Duodenal mucosa (tissue), 2 donors: ENCODE results near the gene SSBP3.

Source experiments
- H3K27ac ChIP-seq: one replicate; pipeline ENCODE4 v1.7.0; 2013; ENCODE audit warnings: low read depth, low read length
- H3K27me3 ChIP-seq, 2 donors: one replicate each; pipeline ENCODE4 v1.7.0; 2013; ENCODE audit warnings: low read length in 2 of 2, control low read depth in 1 of 2; ENCODE audit not compliant: insufficient read depth in 2 of 2, control insufficient read depth in 1 of 2
- H3K36me3 ChIP-seq, 2 donors: one replicate each; pipeline ENCODE4 v1.7.0; 2013; ENCODE audit warnings: low read length in 2 of 2, control low read depth in 1 of 2; ENCODE audit not compliant: insufficient read depth in 2 of 2, control insufficient read depth in 1 of 2
- H3K4me1 ChIP-seq, 2 donors: one replicate each; pipeline ENCODE4 v1.7.0; 2013; ENCODE audit warnings: low read length in 2 of 2, control low read depth in 1 of 2; ENCODE audit not compliant: insufficient read depth in 2 of 2, control insufficient read depth in 1 of 2
- H3K4me3 ChIP-seq, 2 donors: one replicate each; pipeline ENCODE4 v1.7.0; 2013; ENCODE audit warnings: low read length in 2 of 2, low read depth in 1 of 2
- H3K9ac ChIP-seq, 2 donors: one replicate each; pipeline ENCODE4 v1.7.0; 2013; ENCODE audit warnings: low read length in 2 of 2, low read depth in 1 of 2
- H3K9me3 ChIP-seq, 2 donors: one replicate each; pipeline ENCODE4 v1.7.0; 2013; ENCODE audit warnings: low read length in 2 of 2, control low read depth in 1 of 2; ENCODE audit not compliant: control insufficient read depth in 1 of 2

The SSBP3 gene

DNA sequence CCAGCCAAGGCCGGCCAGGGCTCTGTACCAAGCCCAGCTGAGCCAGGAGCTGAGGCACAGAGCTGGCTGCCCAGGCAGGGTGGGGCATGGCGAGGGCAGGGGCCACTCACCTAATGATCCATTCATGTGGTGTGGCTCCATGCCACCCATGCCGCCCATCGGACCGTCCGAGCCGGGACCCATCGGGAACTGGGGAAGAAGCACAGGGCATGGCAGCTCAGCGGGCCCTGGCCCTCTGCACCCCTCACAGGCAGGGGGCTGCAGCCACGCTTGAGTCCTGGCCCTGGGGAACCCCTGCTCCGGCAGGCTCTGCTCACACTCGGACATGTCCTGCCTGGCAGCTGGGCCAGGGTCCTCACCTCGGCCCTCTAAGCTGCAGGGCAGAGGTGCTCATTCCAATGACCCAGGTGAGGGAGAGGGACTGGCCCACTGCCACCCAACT is 177.5 kb downstream of the SSBP3 start:
- H3K9me3 ChIP-seq, result no peaks in the 10 kb centered on the region
- no peak overlapping the region for H3K4me3 ChIP-seq
- no peak overlapping the region for H3K9ac ChIP-seq
- H3K36me3 ChIP-seq, result peaks cover 2 to 26% of the 10 kb centered on the region in 2 donors
- no peaks in the 10 kb centered on the region for H3K27me3 ChIP-seq
- no peaks in the 10 kb centered on the region for H3K4me1 ChIP-seq
- H3K27ac ChIP-seq, result no peak overlapping the region

DNA sequence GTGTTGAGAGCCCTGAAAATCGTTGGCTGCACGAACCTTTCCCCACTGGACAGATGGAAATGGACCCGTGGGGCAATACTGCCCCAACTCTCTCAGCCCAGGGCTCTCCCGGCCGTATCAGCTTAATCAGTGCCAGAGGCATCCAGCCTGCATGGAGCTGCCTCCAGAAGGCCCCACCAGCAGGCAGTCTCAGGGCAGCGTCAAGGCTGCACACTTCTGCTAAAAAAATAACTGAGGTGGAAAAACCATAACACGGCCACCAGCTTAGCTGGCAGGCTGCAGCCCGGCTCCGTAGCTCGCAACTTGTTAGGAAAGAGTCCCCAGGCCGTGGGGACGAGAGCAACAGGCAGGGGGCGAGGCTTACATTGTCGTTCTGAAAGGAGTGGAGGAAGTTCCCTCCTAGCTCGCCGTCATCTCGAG is 178.3 kb downstream of the SSBP3 start:
- no peak overlapping the region for H3K9ac ChIP-seq
- H3K36me3 ChIP-seq, result peaks cover 2 to 26% of the 10 kb centered on the region in 2 donors
- no peaks in the 10 kb centered on the region for H3K27me3 ChIP-seq
- no peaks in the 10 kb centered on the region for H3K9me3 ChIP-seq
- no peak overlapping the region for H3K27ac ChIP-seq
- no peaks in the 10 kb centered on the region for H3K4me1 ChIP-seq
- no peak overlapping the region for H3K4me3 ChIP-seq

DNA sequence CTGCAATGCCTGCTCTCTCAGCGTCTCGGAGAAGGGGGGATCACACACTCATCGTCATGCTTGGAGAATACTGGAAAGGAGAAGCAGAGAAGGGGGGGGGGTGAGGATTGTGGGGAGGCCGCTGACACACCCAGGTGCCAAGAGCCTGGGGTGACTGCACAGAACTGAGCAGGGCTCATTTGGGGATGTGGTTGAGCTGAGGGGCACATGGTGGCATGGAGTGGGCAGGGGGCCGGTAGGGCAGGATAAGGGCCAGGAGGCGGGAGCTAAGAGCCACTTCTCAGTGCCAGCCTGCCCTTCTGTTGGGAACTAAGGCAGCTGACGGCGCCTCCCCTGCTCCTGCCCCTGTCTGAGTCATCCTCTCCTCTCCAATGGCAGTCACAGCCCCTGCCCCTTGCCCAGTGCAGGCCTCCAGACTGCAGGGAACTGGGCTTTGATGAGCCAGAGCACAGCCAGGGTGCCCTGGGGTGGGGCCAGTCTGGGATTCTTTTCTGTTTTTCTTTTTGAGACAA is 179.0 kb downstream of the SSBP3 start:
- no peak overlapping the region for H3K4me3 ChIP-seq
- H3K27me3 ChIP-seq, result no peaks in the 10 kb centered on the region
- peaks cover 0 to 2% of the 10 kb centered on the region in 2 donors for H3K4me1 ChIP-seq
- no peak overlapping the region for H3K9ac ChIP-seq
- H3K27ac ChIP-seq, result no peak overlapping the region
- H3K9me3 ChIP-seq, result no peaks in the 10 kb centered on the region
- peaks cover 2 to 26% of the 10 kb centered on the region in 2 donors for H3K36me3 ChIP-seq

DNA sequence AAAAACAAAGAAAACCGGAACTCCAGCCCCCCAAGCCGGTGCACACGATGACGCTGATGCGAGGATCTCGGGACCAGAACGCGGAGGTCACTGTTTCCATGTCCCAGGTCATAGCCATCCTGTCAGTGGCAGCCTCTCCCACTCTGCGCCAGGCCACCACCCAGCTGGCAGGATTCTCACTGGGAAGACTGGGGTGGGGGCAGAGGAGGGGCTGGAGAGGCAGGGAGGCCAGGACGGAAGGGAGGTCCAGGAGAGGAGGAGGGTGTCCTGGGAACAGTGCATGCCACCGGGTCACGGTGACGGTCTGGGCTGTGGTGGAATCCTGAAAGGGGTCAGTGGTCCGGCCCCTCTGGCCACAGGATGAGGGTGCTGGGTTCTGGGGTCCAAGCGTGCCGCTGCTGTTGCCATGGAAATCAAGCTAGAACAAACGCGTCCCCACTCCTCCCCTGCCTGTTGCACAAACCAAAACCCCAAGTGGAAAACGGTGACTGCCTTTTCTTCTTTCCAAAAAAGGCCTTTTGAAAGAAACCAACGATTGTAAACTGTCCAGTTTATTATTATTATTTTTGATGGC is 180.1 kb downstream of the SSBP3 start:
- Histone ChIP-seq H3K36me3 (peaks cover 2 to 33% of the 10 kb centered on the region in 2 donors), H3K9ac (no peak overlapping the region), H3K4me3 (no peak overlapping the region), H3K4me1 (peaks cover 0 to 9% of the 10 kb centered on the region in 2 donors), H3K9me3 (no peaks in the 10 kb centered on the region), H3K27ac (no peak overlapping the region), H3K27me3 (no peaks in the 10 kb centered on the region)

DNA sequence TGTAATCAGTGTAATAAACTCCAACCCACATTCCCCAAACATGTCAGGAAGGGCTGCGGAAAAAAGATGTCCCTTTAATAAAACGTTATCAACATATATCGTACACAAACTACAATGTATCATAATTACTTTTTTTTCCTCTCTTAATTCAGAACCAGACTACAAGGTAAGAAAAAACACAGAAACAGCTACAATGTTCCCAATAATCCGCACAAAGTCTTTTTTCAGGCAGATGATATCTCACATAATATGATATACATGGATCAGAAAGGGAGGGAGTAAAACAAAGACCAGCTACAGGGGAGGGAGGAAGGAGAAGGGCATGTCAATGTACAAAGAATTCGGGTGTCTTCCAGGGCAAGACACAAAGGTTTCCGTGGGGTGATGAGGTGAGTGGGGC is 180.8 kb downstream of the SSBP3 start:
- Histone ChIP-seq H3K4me3 (no peak overlapping the region), H3K36me3 (peaks cover 2 to 33% of the 10 kb centered on the region in 2 donors), H3K4me1 (peaks cover 0 to 12% of the 10 kb centered on the region in 2 donors), H3K9me3 (no peaks in the 10 kb centered on the region), H3K27ac (no peak overlapping the region), H3K9ac (no peak overlapping the region), H3K27me3 (no peaks in the 10 kb centered on the region)

DNA sequence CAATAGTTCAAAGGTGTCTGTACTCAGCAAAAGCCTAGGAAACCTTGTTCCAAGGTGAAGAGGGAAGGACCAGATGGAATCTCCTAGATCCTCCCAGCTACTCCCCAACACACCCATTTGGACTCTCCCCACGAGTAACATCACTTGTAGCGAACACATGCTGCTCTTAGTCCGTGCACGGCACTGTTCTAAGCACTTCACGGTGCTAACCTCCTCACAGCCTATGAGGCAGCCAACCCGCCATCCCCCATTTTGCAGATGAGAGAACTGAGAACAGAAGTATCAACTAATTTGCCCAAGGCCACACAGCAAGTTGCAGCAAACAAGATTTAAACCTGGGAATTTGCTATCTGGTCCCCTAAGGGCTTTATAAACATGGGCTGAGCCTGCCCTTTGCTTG is 182.0 kb downstream of the SSBP3 start:
- no peak overlapping the region for H3K9ac ChIP-seq
- no peak overlapping the region for H3K27ac ChIP-seq
- no peaks in the 10 kb centered on the region for H3K9me3 ChIP-seq
- no peaks in the 10 kb centered on the region for H3K27me3 ChIP-seq
- H3K4me3 ChIP-seq, result no peak overlapping the region
- peaks cover 2 to 25% of the 10 kb centered on the region in 2 donors for H3K36me3 ChIP-seq
- peaks cover 9 to 23% of the 10 kb centered on the region in 2 donors for H3K4me1 ChIP-seq

DNA sequence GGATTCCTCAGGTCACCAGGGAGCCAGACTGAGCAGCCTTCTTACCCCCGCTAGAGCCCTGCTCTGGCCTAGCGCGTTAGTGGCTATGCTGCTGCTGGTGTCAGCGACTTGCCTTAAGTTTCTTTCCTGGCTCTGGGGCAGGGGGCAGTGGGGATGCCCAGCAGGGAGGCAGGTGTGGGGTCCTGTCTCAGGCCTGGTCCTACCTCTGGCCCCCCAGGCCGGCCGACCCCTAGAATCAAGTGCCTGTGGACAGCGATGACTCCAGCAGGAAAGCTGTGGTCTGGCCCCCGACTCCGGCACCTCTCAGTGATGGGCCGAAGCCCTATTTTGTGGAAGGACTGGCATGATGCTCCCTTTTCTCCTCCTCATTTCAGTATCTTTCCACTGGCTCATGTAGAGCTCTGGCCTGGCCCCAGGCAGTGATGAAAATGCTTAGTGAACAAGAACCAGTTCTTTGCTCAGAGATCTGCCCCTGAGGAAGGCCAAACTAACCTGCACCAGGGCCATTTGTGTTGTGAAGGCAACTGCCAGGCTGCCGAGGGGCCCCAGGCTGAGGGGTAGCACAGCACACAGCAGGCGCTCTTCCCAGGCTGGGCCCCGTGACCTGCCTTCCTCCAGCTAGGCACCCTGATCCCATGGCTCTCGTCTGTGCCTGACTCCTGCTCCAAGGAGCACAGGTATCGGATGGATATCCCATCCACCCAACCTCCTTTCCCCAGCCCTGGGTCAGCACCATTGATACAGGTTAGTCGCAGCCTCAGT is 182.6 kb downstream of the SSBP3 start:
- H3K27me3 ChIP-seq, result no peaks in the 10 kb centered on the region

DNA sequence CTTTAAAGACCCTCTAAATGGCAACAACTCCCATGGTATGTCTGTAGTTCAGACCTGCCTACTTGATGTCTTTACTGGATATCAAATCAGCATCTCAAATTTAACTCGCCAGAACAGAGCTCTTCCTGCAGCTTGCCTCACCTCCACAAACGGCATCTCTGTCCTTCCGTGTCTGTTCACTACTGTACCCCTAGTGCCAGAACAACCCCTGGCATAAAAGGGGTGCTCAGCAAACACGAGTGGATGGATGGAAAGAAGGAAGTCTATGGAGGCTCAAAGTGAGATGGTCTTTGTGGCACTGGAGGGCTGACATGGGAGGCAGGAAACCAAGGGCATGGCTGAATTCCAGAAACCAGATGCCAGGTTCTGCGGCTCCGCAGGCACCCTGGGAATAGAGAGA is 183.5 kb downstream of the SSBP3 start:
- no peak overlapping the region for H3K4me3 ChIP-seq
- H3K36me3 ChIP-seq, result peaks cover 9 to 25% of the 10 kb centered on the region in 2 donors
- H3K4me1 ChIP-seq, result peaks cover 17 to 30% of the 10 kb centered on the region in 2 donors
- H3K27me3 ChIP-seq, result no peaks in the 10 kb centered on the region
- H3K9me3 ChIP-seq, result no peaks in the 10 kb centered on the region
- H3K27ac ChIP-seq, result no peak overlapping the region
- no peak overlapping the region for H3K9ac ChIP-seq

More for the DNA sequence above, 182.6 kb downstream of the SSBP3 start:
- no peak overlapping the region for H3K4me3 ChIP-seq
- no peak overlapping the region for H3K27ac ChIP-seq
- no peak overlapping the region for H3K9ac ChIP-seq
- H3K36me3 ChIP-seq, result peaks cover 2 to 22% of the 10 kb centered on the region in 2 donors
- no peaks in the 10 kb centered on the region for H3K9me3 ChIP-seq
- H3K4me1 ChIP-seq, result peaks cover 15 to 29% of the 10 kb centered on the region in 2 donors

DNA sequence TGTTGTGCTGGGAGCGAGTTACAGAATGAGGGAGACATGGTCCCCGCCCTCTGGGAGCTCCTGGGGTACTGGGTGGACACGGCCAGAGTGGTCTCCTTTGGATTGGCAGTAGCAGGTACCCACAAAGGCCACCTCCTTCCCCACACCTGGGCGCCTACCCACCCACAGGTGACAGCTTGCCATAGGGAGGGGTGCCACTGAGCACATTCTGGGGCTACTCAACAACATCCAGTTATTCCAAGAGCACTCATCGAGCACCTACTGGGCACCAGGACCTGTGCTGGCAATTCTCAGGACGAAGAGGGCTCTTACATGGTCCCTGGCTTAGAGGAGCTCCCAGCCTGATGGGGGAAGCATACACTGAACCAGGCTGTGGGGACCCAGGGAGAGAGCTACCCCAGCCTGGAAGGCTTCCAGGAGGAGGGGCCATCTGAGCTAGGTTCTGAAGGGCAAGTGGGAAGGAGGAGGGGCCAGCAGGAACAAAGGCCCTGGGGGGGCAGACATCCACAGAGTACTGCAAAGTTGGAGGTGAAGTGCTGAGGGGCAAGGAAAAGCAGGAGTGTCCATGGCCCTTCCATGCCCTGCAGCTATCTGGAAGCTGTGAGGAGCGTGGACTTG is 184.2 kb downstream of the SSBP3 start:
- Histone ChIP-seq H3K4me1 (peaks cover 17 to 30% of the 10 kb centered on the region in 2 donors), H3K4me3 (no peak overlapping the region), H3K9me3 (no peaks in the 10 kb centered on the region), H3K36me3 (peaks cover 16 to 32% of the 10 kb centered on the region in 2 donors), H3K27ac (no peak overlapping the region), H3K27me3 (no peaks in the 10 kb centered on the region), H3K9ac (no peak overlapping the region)
